T-helper 2 cell (primary cell): ENCODE measurements around the gene WDR90.

ENCODE experiments used
- DNase-seq, 5 experiments: peaks; one replicate each; pipeline versions ENCODE4 v3.0.0 to v3.0.0-alpha.2; 2012 to 2022

The WDR90 gene

GRCh38 chr16:661184-661821 is 12.1 kb downstream of the WDR90 start:
- DNase-seq, result no peak

DNA sequence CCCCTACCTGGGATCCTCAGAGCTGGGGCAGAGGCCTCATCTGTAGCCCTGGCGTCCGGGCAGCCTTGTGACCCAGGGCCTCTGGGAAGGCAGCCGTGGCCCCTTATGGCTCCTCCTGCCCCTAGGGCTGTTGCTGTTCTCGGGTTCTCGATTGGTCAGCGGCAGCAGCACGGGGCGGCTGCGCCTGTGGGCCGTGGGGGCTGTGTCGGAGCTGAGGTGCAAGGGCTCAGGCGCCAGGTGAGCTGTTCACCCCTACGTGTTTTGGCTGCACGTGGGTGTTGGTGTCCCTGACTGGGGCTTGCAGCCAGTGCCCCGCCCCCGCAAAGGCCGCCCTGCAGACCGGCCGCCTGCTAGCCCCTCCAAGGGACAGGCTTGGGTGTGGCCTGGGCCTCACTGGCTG is 12.9 kb downstream of the WDR90 start:
- no peak for DNase-seq

- no peak for DNase-seq
These were observed 13.4 kb downstream of the WDR90 start for GRCh38 chr16:662597-662996.

GRCh38 chr16:666572-666971 is 17.4 kb downstream of the WDR90 start:
- DNase-seq, result no peak

- DNase-seq, result no peak
These were observed 18.1 kb downstream of the WDR90 start for GRCh38 chr16:667113-667779.

GRCh38 chr16:667780-668518 is 18.8 kb downstream of the WDR90 start, which contains the start of gene RHOT2:
Gene RHOT2 (plus strand): TSS chr16:668132. CDS start chr16:668200, 68 bp downstream.
- DNase-seq, result peak; percentile 77 to 95 (median 87)

DNA sequence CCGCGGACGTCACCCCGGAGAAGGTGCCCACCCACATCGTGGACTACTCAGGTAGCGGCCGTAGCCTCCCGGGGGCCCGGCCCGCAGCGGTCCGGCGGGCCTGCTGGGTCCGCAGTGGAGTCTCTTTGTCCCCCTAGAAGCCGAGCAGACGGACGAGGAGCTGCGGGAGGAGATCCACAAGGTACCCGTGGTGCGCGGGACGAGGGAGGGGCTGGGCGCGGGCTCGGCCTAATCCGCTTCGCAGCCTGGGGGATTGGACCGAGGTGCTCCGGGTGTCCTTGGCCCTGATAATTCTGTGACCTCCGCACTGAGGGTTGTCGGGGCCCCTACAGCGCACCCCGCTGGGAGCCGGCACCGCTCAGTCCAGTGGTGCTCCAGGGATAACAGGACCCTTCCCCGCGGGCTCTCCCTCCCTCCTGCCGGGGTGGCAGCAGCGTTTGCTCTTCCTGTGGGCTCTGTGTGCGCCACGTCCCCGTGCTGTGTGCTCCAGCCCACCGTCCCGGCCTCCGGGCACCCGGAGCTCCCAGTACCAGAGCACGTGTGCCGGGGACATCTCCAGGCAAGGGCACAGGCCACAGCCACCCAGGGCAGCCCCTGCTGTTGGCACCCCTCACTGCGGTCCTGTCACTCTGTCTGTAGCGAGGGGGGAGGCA is 19.5 kb downstream of the WDR90 start:
- DNase-seq, result no peak

- no peak for DNase-seq
These were observed 20.5 kb downstream of the WDR90 start for GRCh38 chr16:669666-670065.

GRCh38 chr16:670485-671352 is 21.6 kb downstream of the WDR90 start:
- DNase-seq, result no peak

DNA sequence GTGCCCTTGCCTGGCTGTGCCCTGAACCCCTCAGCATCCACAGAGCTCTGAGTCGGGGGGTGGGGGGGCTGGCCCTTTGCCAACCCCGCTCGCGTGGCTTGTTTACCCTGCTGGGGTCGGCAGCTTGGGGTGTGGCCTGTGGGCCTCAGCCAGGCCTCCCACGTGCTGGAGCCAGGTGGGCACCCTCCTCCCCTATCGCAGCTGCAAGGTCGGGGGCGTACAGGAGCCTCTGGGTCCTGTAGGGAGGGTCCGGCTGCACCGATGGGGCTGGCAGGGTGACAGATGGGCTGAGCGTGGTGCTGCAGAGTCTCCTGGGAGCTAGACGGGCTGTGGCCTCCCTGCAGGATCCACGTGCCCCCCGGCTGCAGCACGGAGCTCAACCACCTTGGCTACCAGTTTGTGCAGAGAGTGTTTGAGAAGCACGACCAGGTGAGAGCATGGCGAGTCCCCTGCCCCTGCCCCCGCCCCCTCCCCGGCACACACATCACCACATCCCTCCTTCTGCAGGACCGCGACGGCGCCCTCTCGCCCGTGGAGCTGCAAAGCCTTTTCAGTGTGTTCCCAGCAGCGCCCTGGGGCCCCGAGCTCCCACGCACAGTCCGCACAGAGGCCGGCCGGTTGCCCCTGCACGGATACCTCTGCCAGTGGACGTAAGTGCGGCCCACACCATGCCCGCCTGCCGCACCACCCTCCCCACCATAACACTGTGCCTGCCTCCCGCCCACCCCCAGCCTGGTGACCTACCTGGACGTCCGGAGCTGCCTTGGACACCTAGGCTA is 22.4 kb downstream of the WDR90 start:
- DNase-seq, result no peak

- DNase-seq, result no peak
These were observed 23.2 kb downstream of the WDR90 start for GRCh38 chr16:672371-672770.

DNA sequence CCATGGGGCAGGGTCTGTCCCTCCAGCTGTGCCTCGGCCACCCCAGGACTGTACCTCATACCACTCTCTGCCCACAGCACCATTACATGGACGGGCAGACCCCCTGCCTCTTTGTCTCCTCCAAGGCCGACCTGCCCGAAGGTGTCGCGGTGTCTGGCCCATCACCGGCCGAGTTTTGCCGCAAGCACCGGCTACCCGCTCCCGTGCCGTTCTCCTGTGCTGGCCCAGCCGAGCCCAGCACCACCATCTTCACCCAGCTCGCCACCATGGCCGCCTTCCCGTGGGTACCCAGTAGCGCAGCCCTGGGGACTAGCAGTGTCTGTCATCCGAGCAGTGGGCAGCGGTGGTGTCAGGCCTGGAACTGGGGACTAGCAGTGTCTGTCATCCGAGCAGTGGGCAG is 23.7 kb downstream of the WDR90 start:
- no peak for DNase-seq

GRCh38 chr16:673399-673991 is 24.3 kb downstream of the WDR90 start:
- no peak for DNase-seq

GRCh38 chr16:674214-674881 is 25.2 kb downstream of the WDR90 start:
- DNase-seq, result no peak

- DNase-seq, result peak in 1 of 5 experiments; percentile 26
These were observed 26.1 kb downstream of the WDR90 start, which contains the start of gene RHBDL1 for GRCh38 chr16:674968-675883. Gene RHBDL1 (plus strand): TSS chr16:675671. CDS start chr16:675791, 120 bp downstream.

GRCh38 chr16:675884-676564 is 26.9 kb downstream of the WDR90 start:
- no peak for DNase-seq

DNA sequence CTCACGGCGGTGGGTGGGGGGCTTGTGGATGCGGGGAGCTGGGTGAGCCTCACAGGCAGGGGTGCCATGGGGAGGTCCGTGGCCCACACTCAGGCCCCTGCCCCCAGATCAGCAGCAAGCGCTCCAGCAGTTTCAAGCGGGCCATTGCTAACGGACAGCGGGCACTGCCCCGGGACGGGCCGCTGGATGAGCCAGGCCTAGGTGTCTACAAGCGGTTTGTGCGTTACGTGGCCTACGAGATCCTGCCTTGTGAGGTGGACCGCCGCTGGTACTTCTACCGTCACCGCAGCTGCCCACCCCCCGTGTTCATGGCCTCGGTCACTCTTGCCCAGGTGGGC is 27.4 kb downstream of the WDR90 start:
- DNase-seq, result no peak

DNA sequence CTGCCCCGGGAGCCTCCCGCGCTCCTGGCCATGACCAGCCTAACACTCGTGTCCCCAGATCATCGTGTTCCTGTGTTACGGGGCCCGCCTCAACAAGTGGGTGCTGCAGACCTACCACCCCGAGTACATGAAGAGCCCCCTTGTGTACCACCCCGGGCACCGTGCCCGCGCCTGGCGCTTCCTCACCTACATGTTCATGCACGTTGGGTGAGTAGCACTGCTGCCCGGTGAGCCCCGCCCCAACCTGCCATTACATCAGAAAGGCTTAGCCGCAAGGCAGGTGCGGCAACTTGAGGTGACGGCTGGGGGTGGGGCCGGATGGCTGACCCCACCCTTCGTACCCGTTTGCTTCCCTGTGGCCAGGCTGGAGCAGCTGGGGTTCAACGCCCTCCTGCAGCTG is 27.7 kb downstream of the WDR90 start:
- DNase-seq, result peak in 2 of 5 experiments; percentile 27 to 39
